ENCODE results near the gene GALM. TPM values are rescaled to one million over a fixed set of nuclear protein-coding genes. Genes with fewer than 3 reads are reported as not detected.
A peak's percentile ranks its signal among the peaks of the same experiment; 100 is the strongest.
"Not testable (repeated sequence)": the region's sequence is repeated elsewhere in the genome, so short reads cannot be mapped to it uniquely, and the experiment has no call there.

GALM gene
- total and polyA plus RNA-seq, 7 experiments from 2014 or later: 4.3 to 52.5 (median 14.4) TPM

GRCh38 chr2:38714941-38715340, 49.0 kb downstream of the GALM start:
- H3K27me3 Mint-ChIP-seq; H3K4me3 Mint-ChIP-seq; intact Hi-C loops (cut with micrococcal nuclease); ATAC-seq; DNase-seq; H3K9me3 Mint-ChIP-seq; H3K9me3 ChIP-seq (ENCODE audit: control insufficient read depth in 2 of 3, low read length in 3 of 3); H3K4me3 ChIP-seq (ENCODE audit: low read length); H3K27me3 ChIP-seq (ENCODE audit: control insufficient read depth in 2 of 2, insufficient read depth in 2 of 2, low read length in 2 of 2); H3K36me3 ChIP-seq (ENCODE audit: control insufficient read depth in 2 of 3, insufficient read depth in 3 of 3, low read length in 3 of 3); H3K27ac ChIP-seq (ENCODE audit: low read depth, low read length): not testable (repeated sequence)
- H3K4me1 ChIP-seq (ENCODE audit: control insufficient read depth in 2 of 2, insufficient read depth in 2 of 2, low read length in 2 of 2): peaks cover 8 to 21% of the 10 kb centered on the region in 2 donors
- Mint-ChIP-seq H3K27ac (peak overlapping the region in 1 of 9 donors; percentile 85), H3K4me1 (peaks cover 3 to 52% (median 22%) of the 10 kb centered on the region in 7 donors), H3K36me3 (peaks cover 0 to 53% (median 17%) of the 10 kb centered on the region in 5 donors)
- CTCF ChIA-PET: interaction anchor here (1.3 kb wide), 1 partner anchor 133 kb away, joined by 5 read pairs; no protein-coding TSS in a partner anchor
- POLR2A ChIA-PET: interaction anchor here (1.1 kb wide), 1 partner anchor 10 kb away, joined by 3 read pairs; no protein-coding TSS in a partner anchor

- CTCF ChIA-PET: no interaction called here
- no peak overlapping the region for H3K4me3 Mint-ChIP-seq
Observed at GRCh38 chr2:38716185-38716584, 50.3 kb downstream of the GALM start.

GRCh38 chr2:38718601-38719000, 52.7 kb downstream of the GALM start:
- Mint-ChIP-seq H3K4me3 (no peak overlapping the region), H3K27ac (no peak overlapping the region), H3K27me3 (no peaks in the 10 kb centered on the region), H3K9me3 (peaks cover 0 to 5% (median 0%) of the 10 kb centered on the region in 11 donors), H3K4me1 (peaks cover 11 to 58% (median 31%) of the 10 kb centered on the region in 7 donors), H3K36me3 (peaks cover 0 to 54% (median 16%) of the 10 kb centered on the region in 5 donors)
- peaks cover 7 to 33% of the 10 kb centered on the region in 2 donors for H3K4me1 ChIP-seq (ENCODE audit: control insufficient read depth in 2 of 2, insufficient read depth in 2 of 2, low read length in 2 of 2)
- no peaks in the 10 kb centered on the region for H3K27me3 ChIP-seq (ENCODE audit: control insufficient read depth in 2 of 2, insufficient read depth in 2 of 2, low read length in 2 of 2)
- no peak overlapping the region for H3K4me3 ChIP-seq (ENCODE audit: low read length)
- intact Hi-C loops (cut with micrococcal nuclease): no loop called here
- ATAC-seq (no peak), DNase-seq (no peak)
- no peaks in the 10 kb centered on the region for H3K36me3 ChIP-seq (ENCODE audit: control insufficient read depth in 2 of 3, insufficient read depth in 3 of 3, low read length in 3 of 3)
- no peaks in the 10 kb centered on the region for H3K9me3 ChIP-seq (ENCODE audit: control insufficient read depth in 2 of 3, low read length in 3 of 3)
- POLR2A ChIA-PET: no interaction called here
- CTCF ChIA-PET: interaction anchor here (0.5 to 0.6 kb wide), 2 partner anchors 21 to 137 kb away, joined by 3 read pairs; no protein-coding TSS in a partner anchor
- no peak overlapping the region for H3K27ac ChIP-seq (ENCODE audit: low read depth, low read length)

More at GRCh38 chr2:38716185-38716584, 50.3 kb downstream of the GALM start:
- no peaks in the 10 kb centered on the region for H3K9me3 ChIP-seq (ENCODE audit: control insufficient read depth in 2 of 3, low read length in 3 of 3)
- Mint-ChIP-seq H3K27ac (peak overlapping the region in 1 of 9 donors; percentile 11), H3K9me3 (peaks cover 0 to 10% (median 0%) of the 10 kb centered on the region in 11 donors), H3K4me1 (peaks cover 0 to 55% (median 20%) of the 10 kb centered on the region in 7 donors), H3K36me3 (peaks cover 0 to 62% (median 25%) of the 10 kb centered on the region in 5 donors), H3K27me3 (no peaks in the 10 kb centered on the region)
- H3K4me3 ChIP-seq (ENCODE audit: low read length): no peak overlapping the region
- H3K27ac ChIP-seq (ENCODE audit: low read depth, low read length): no peak overlapping the region
- POLR2A ChIA-PET: interaction anchor here (0.6 kb wide), 1 partner anchor 112 kb away, joined by 3 read pairs; no protein-coding TSS in a partner anchor
- no peak for ATAC-seq
- intact Hi-C loops (cut with micrococcal nuclease): no loop called here
- peaks cover 0 to 3% (median 0%) of the 10 kb centered on the region in 3 experiments for H3K36me3 ChIP-seq (ENCODE audit: control insufficient read depth in 2 of 3, insufficient read depth in 3 of 3, low read length in 3 of 3)
- peaks cover 0 to 19% of the 10 kb centered on the region in 2 donors for H3K4me1 ChIP-seq (ENCODE audit: control insufficient read depth in 2 of 2, insufficient read depth in 2 of 2, low read length in 2 of 2)
- no peaks in the 10 kb centered on the region for H3K27me3 ChIP-seq (ENCODE audit: control insufficient read depth in 2 of 2, insufficient read depth in 2 of 2, low read length in 2 of 2)
- DNase-seq: no peak

GRCh38 chr2:38719706-38720105, 53.8 kb downstream of the GALM start:
- no peaks in the 10 kb centered on the region for H3K27me3 Mint-ChIP-seq
- ChIA-PET POLR2A (no interaction called here), CTCF (interaction anchor here (1.6 kb wide), 1 partner anchor 138 kb away, joined by 4 read pairs; no protein-coding TSS in a partner anchor)
- no peak overlapping the region for H3K27ac ChIP-seq (ENCODE audit: low read depth, low read length)
- H3K9me3 Mint-ChIP-seq: peaks cover 0 to 5% (median 0%) of the 10 kb centered on the region in 11 donors
- H3K4me1 Mint-ChIP-seq: peaks cover 11 to 55% (median 29%) of the 10 kb centered on the region in 7 donors
- no peak overlapping the region for H3K4me3 ChIP-seq (ENCODE audit: low read length)
- H3K4me3 Mint-ChIP-seq: no peak overlapping the region
- H3K36me3 ChIP-seq (ENCODE audit: control insufficient read depth in 2 of 3, insufficient read depth in 3 of 3, low read length in 3 of 3): no peaks in the 10 kb centered on the region
- H3K9me3 ChIP-seq (ENCODE audit: control insufficient read depth in 2 of 3, low read length in 3 of 3): no peaks in the 10 kb centered on the region
- ATAC-seq (no peak), DNase-seq (no peak)
- H3K27ac Mint-ChIP-seq: no peak overlapping the region
- no peaks in the 10 kb centered on the region for H3K27me3 ChIP-seq (ENCODE audit: control insufficient read depth in 2 of 2, insufficient read depth in 2 of 2, low read length in 2 of 2)
- peaks cover 7 to 33% of the 10 kb centered on the region in 2 donors for H3K4me1 ChIP-seq (ENCODE audit: control insufficient read depth in 2 of 2, insufficient read depth in 2 of 2, low read length in 2 of 2)
- peaks cover 0 to 49% (median 13%) of the 10 kb centered on the region in 5 donors for H3K36me3 Mint-ChIP-seq
- intact Hi-C loops (cut with micrococcal nuclease): no loop called here

GRCh38 chr2:38720613-38721241, 54.8 kb downstream of the GALM start:
- ChIA-PET POLR2A (no interaction called here), CTCF (interaction anchor here (1.6 to 3.9 kb wide), 2 partner anchors 117 to 139 kb away, joined by 4 to 16 read pairs; partner anchors contain the start of gene HNRNPLL)
- H3K9me3 ChIP-seq (ENCODE audit: control insufficient read depth in 2 of 3, low read length in 3 of 3): no peaks in the 10 kb centered on the region
- Mint-ChIP-seq H3K4me1 (peaks cover 11 to 51% (median 29%) of the 10 kb centered on the region in 7 donors), H3K9me3 (peaks cover 0 to 5% (median 0%) of the 10 kb centered on the region in 11 donors), H3K27ac (peak overlapping the region in 4 of 9 donors; percentile 18 to 67 (median 34)), H3K4me3 (peak overlapping the region in 2 of 10 donors; percentile 28 to 29), H3K27me3 (no peaks in the 10 kb centered on the region), H3K36me3 (peaks cover 0 to 45% (median 13%) of the 10 kb centered on the region in 5 donors)
- H3K4me1 ChIP-seq (ENCODE audit: control insufficient read depth in 2 of 2, insufficient read depth in 2 of 2, low read length in 2 of 2): peaks cover 7 to 27% of the 10 kb centered on the region in 2 donors
- no peak overlapping the region for H3K27ac ChIP-seq (ENCODE audit: low read depth, low read length)
- DNase-seq: no peak
- no peak overlapping the region for H3K4me3 ChIP-seq (ENCODE audit: low read length)
- no peak for ATAC-seq
- H3K36me3 ChIP-seq (ENCODE audit: control insufficient read depth in 2 of 3, insufficient read depth in 3 of 3, low read length in 3 of 3): no peaks in the 10 kb centered on the region
- intact Hi-C loops (cut with micrococcal nuclease): no loop called here
- H3K27me3 ChIP-seq (ENCODE audit: control insufficient read depth in 2 of 2, insufficient read depth in 2 of 2, low read length in 2 of 2): no peaks in the 10 kb centered on the region

- no peaks in the 10 kb centered on the region for H3K36me3 ChIP-seq (ENCODE audit: control insufficient read depth in 2 of 3, insufficient read depth in 3 of 3, low read length in 3 of 3)
- Mint-ChIP-seq H3K36me3 (peaks cover 0 to 36% (median 7%) of the 10 kb centered on the region in 5 donors), H3K4me1 (peaks cover 11 to 47% (median 31%) of the 10 kb centered on the region in 7 donors), H3K27ac (peak overlapping the region in 8 of 9 donors; percentile 4 to 85 (median 40)), H3K4me3 (peak overlapping the region in 9 of 10 donors; percentile 1 to 76 (median 35)), H3K9me3 (peaks cover 0 to 5% (median 0%) of the 10 kb centered on the region in 11 donors), H3K27me3 (no peaks in the 10 kb centered on the region)
- H3K4me3 ChIP-seq (ENCODE audit: low read length): peak overlapping the region; percentile 32
- CTCF ChIA-PET: interaction anchor here (1.2 to 9.0 kb wide), 4 partner anchors 41 to 142 kb away, joined by 3 to 127 read pairs (median 10); partner anchors contain the start of genes GALM and HNRNPLL
- H3K4me1 ChIP-seq (ENCODE audit: control insufficient read depth in 2 of 2, insufficient read depth in 2 of 2, low read length in 2 of 2): peaks cover 7 to 29% of the 10 kb centered on the region in 2 donors
- no peaks in the 10 kb centered on the region for H3K9me3 ChIP-seq (ENCODE audit: control insufficient read depth in 2 of 3, low read length in 3 of 3)
- no peaks in the 10 kb centered on the region for H3K27me3 ChIP-seq (ENCODE audit: control insufficient read depth in 2 of 2, insufficient read depth in 2 of 2, low read length in 2 of 2)
- peak overlapping the region; percentile 13 for H3K27ac ChIP-seq (ENCODE audit: low read depth, low read length)
- intact Hi-C loops (cut with micrococcal nuclease): loop anchor here (1.0 kb wide), 2 partner anchors 40 to 119 kb away; no protein-coding TSS in a partner anchor
- ATAC-seq (peak; percentile 58), DNase-seq (peak in 2 of 9 donors; percentile 12 to 60)
- POLR2A ChIA-PET: interaction anchor here (0.6 to 1.5 kb wide), 3 partner anchors 20 to 57 kb away, joined by 3 read pairs; partner anchors contain the start of gene GALM
Observed at GRCh38 chr2:38722271-38723061, 56.6 kb downstream of the GALM start.

All from naive thymus-derived CD4-positive, alpha-beta T cell (primary cell).